GM18508 (cell line): ENCODE measurements around the gene OBSCN.

Experiments
- ATAC-seq: cut with Tn5 transposase; IDR thresholded peaks from one replicate; pipeline ENCODE4 v1.9.1; 2021; ENCODE audit warnings: moderate number of reproducible peaks; ENCODE audit not compliant: insufficient read depth, unreplicated experiment

OBSCN gene

GRCh38 chr1:228314315-228314657 is 106.4 kb downstream of the OBSCN start:
- ATAC-seq: no peak

DNA sequence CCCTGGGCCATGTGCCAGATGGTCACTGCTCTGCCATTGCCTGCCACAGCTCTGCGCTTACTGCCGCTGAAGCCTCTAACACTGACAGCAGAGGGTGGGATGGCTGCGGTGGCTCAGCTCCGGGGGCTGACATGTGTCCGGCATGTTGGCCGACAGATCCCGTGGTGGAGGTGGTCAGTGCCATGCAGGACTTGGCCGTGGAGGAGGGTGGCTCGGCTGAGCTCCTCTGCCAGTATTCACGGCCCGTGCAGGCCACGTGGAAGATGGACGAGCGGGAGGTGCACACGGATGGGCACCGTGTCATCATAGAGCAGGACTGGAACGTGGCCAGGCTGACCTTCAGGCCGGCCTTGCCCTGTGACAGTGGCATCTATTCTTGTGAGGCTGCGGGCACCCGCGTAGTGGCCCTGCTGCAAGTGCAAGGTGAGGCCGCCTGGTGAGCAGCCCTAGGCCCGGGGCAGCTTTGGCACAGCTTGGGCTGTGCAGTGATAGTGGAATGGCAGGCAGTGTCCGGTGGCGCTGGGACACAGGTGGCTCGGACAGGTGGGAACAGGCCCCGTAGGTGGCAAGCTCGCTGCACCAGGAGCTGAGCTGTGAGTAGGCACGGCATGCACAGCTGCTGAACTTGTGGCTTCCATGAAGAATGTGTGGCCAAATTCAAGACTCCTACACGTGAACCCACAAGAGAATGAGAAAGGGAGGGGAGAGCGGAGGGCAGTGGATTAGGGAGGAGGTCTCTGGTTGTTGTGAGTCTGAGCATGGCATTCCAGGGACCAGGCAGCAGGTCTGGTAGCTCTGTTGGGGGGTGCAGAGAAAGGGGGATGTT is 107.0 kb downstream of the OBSCN start:
- no peak for ATAC-seq

- ATAC-seq: no peak
Measured at GRCh38 chr1:228315484-228315944, 107.7 kb downstream of the OBSCN start.

DNA sequence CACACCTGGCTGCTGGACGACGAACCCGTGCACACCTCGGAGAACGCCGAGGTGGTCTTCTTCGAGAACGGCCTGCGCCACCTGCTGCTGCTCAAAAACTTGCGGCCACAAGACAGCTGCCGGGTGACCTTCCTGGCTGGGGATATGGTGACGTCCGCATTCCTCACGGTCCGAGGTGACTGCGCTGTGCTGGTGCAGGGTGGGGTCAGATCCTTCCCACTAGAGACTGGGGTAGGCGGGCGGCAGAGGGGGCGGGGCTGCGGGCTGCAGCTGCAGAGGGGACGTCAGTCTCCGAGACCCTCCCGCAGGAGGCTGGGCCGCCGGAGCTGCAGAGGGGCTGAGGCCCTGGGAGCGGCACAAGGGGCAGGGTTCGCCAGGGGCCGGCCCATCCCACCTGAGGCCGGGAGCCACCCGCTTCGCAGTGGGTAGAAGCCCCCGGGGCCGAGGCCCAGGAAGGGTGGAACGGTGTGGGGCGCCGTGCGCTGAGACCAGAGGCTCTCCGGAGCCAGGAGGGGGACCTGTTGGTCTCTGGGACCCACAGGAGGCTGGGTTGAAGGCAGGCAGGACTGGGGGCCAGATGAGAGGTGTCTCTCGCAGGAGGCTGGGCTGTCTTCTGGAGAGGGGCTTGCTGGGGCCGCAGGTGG is 108.2 kb downstream of the OBSCN start:
- no peak for ATAC-seq

GRCh38 chr1:228316589-228317387 is 108.9 kb downstream of the OBSCN start:
- no peak for ATAC-seq

- ATAC-seq: no peak
Measured at GRCh38 chr1:228317411-228317828, 109.6 kb downstream of the OBSCN start.

DNA sequence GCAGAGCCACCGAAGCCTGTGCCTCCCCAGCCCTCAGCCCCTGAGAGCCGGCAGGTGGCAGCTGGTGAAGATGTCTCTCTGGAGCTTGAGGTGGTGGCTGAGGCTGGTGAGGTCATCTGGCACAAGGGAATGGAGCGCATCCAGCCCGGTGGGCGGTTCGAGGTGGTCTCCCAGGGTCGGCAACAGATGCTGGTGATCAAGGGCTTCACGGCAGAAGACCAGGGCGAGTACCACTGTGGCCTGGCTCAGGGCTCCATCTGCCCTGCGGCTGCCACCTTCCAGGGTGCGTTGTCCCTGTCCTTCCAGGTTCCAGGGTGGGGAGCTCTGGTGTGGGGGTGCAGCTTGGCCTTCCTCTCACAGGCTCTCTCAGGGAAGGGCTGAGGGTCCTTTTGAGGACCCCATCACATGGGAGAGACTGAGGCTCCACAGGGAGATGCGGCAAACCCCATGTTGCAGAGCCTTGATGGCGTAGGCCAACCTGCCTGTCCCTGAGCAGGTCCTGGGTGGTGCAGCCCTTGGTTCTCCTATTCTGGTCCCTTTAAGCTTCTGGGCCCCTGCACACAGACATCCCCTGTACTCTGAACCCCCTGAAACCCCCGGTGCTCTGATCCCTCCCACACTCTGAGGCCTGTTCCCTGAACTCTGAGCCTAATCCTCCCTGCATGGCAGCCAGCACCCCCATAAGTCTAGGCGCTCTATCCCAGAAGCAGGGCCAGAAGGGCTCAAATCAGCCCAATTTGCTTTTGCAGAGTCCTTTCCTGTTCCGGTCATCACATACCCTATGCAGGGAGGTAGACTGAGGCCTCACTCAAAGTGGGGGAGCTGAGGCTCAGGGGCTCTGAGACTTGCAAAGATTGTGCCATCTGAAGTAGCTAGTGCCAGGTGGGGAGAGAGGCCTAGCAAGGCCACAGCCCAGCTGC is 110.3 kb downstream of the OBSCN start:
- no peak for ATAC-seq

- ATAC-seq: no peak
Measured at GRCh38 chr1:228318823-228319241, 111.0 kb downstream of the OBSCN start.

GRCh38 chr1:228319352-228320088 is 111.7 kb downstream of the OBSCN start:
- ATAC-seq: no peak

DNA sequence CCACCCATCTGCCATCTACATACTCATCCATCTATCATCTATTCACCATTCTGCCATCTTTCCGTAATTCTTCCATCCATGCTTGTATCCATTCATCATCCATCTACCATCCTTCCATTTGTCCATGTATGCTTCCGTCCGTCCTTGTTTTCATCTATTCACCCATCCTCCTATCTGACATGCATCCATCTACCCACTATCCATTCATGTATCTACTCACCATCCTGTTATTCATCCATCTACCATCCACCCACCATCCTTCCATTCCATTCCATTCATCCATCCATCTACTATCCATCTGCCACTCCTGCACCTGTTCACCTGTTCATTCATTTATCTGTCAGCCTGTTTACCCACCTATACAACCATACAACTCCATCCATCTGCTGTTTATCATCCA is 112.5 kb downstream of the OBSCN start:
- no peak for ATAC-seq

DNA sequence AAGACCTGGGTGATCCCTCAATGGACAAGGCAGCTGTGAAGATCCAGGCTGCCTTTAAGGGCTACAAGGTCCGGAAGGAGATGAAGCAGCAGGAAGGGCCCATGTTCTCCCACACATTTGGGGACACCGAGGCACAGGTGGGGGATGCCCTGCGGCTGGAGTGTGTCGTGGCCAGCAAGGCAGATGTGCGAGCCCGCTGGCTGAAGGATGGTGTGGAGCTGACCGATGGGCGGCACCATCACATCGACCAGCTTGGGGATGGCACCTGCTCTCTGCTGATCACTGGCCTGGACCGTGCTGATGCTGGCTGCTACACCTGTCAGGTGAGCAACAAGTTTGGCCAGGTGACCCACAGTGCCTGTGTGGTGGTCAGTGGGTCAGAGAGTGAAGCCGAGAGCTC is 113.6 kb downstream of the OBSCN start:
- no peak for ATAC-seq

DNA sequence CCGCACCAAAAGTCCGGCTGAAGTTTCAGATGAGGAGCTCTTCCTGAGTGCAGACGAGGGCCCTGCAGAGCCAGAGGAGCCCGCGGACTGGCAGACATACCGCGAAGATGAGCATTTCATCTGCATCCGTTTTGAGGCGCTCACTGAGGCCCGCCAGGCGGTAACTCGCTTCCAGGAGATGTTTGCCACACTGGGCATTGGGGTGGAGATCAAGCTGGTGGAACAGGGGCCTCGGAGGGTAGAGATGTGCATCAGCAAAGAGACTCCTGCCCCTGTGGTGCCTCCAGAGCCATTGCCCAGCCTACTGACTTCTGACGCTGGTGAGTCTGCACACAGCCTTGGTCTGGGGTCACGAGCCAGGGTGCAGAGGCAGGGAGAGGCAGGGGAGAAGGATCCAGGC is 114.1 kb downstream of the OBSCN start:
- no peak for ATAC-seq

DNA sequence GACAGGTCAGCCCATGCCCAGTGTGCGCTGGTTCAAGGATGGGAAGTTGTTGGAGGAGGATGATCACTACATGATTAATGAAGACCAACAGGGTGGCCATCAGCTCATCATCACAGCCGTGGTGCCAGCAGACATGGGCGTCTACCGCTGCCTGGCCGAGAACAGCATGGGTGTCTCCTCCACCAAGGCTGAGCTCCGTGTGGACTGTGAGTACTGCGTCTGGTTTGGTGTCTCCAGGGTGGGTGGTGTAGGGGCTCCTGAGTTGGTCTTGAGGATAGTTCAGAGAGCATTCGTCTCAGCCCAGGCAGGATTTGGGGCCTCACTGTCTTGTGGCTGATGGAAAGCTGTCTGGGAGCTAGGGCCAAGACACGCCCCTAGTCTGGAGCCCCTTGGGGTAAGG is 115.6 kb downstream of the OBSCN start:
- ATAC-seq: no peak

DNA sequence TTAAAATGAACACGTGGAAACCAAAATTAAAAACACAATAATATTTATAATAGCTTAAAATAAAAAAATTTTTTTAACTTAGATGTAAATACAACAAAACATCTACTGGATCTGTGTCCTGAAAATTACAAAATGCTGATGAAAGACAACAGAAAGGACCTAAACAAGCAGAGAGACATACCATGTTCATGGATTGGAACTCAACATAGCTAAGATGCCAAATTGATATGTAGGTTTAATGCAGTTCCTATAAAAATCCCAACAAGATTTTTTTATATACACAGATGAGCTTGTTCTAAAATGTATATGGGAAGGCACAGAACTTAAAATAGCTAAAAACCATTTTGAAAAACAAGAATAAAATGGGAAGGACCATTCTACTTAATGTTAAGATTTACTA is 117.4 kb downstream of the OBSCN start:
- no peak for ATAC-seq

DNA sequence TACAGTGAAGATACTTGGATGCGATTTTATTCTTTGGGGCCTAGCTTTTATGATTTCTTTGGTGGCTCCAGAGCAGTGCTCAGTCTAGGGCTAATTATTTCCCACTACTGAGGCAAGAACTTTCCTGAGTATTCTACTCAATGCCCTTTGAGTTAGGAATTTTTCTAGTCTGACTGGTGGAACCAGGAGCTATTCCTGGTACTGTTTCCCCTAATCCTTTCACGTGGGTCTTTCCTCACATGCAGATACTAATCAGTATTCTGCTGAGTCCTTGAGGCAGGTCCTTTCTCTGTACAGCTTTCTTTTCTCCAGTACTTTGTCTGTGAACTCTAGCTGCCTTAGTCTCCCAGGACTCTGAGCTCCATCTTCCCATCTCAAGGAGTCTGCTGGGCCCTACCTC is 122.0 kb downstream of the OBSCN start:
- no peak for ATAC-seq

DNA sequence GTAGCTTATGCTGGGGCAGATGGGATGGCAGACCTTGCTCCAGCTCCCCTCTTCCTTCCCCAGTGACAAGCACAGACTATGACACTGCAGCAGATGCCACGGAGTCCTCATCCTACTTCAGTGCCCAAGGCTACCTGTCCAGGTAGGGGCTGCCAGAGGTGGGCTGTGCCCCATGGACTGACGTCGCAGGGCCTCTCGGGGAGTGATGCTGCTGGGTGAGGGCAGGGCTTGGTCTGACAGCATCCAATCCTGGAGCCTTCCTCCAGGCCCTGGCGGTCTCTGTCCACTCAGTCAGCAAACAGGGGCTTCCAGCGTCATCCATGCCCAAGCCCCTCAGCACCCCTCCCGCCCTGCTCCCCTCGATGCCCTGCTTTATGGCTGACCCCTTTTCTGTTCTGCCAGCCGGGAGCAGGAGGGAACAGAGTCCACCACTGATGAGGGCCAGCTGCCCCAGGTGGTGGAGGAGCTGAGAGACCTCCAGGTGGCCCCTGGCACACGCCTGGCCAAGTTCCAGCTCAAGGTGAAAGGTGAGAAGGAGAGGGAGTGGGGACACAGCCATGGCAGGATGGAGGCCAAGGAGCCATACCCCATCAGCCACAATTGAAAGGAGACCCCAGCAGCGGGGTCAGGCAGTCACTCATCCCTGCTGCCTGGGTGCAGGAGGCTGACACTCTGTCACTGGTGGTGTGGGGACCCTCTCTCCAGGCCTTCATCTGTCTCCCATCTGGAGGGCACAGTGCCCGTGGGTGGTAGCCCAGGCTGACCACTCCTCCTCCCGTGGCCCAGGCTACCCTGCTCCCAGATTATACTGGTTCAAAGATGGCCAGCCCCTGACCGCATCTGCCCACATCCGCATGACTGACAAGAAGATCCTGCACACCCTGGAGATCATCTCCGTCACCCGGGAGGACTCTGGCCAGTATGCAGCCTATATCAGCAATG is 125.2 kb downstream of the OBSCN start:
- no peak for ATAC-seq

DNA sequence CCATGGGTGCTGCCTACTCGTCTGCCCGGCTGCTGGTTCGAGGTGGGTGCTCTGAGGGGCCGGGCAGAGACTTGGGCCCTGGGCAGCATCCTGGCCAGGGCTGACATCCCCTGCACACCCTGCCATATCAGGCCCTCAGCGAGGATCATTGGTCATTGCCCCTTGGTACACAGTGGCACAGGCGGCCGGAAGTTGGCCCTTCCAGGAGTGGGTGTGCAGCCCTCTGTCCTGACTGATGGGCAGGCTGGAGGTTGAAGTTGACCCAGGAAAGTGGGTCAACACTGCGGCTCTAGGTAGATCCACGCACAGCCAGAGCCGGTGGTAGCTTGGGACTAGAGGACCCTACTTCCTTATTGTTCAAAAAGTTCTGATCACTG is 125.9 kb downstream of the OBSCN start:
- no peak for ATAC-seq

DNA sequence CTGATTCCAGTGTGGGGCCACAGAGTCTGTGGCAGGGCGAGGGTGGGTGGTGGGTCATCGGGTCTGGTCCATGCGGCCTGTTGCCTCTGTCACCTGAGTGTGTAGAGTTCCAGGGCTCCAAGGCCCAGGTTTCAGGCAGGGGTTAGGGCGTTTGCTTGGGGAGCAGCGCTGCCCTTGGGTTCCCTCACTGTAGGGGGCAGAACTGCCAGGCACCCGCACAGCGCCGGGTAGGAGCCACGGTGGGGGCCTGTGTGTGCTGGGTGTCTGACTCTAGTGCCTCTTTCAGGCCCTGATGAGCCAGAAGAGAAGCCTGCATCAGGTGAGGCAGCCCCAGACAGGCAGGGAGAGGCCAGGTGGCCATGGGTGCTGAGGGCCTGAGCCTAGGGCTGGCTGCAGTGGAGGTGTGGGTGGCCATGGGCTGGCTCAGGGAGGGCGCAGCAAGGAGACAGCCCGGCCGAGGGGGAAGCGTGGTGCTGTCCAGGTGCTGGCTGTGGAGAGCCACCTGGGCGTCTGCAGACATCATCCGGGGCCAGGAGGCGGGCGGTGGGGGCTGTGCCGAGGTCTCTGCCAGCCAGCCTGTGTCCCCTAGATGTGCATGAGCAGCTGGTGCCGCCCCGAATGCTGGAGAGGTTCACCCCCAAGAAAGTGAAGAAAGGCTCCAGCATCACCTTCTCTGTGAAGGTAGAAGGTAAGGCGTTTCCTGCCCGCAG is 126.5 kb downstream of the OBSCN start:
- no peak for ATAC-seq
